ENCODE results near the gene HPN.

- TF ChIP-seq CTCF (conservative IDR thresholded peaks at IDR 0.05) (no peak), ZFX (IDR thresholded peaks at IDR 0.05) (no peak)
Observed at GRCh38 chr19:35027851-35028599, 13.5 kb upstream of the HPN start.

Measured in C4-2B (cell line).